ENCODE data around the gene PAK3.

The PAK3 gene

DNA sequence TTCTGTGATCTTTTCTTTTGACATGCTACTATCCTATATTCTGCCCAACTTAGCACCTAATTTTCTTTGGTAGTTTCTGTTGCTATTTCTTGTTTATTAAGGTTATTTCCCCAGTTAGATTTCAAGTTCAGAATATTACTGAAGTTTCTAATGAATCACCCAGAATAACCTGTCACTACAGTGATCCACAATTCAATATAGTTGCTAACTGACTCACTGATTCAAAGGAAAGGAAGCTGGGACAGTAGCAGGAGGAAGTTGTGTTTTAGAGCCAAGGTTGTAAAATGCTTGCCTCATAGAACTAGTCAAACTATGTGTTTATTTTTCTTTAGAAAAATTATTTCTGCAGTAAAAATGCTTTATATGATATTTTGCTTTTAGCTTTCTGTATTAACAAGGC is 37.4 kb downstream of the PAK3 start:
- DNase-seq: no peak

DNA sequence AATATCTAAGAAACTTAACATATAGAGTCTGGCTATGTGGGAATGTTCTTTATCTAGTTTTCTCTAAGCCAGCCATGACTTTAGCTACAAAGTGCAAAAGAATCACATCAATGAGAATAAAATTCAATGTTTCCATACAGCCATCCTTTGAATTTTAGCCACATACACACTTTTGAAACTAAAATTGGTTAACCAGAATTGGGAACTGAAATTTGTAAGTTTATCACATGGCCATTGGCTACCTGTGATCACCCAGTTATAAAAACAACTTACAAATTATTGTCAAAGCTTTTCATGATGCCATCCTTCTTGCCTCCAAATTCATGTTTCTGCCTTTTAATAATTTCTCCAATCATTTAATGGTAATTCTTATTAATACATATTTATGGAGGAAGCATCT is 49.9 kb downstream of the PAK3 start:
- DNase-seq: no peak

DNA sequence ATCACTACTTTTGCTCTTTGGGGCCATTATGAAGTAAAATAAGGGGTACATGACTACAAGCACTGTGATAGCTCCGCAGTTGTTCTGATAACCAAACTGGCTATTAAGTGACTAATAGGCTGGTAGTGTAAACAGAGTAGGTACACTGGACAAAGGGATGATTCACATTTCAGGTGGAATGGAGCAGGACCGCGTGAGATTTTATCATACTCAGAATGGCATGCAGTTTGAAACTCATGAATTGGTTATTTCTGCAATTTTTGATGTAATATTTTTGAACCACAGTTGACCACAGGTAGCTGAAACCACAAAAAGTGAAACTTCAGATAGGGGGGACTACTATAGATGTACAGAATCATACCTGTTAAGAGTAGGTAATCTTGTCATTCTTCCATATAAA is 55.8 kb downstream of the PAK3 start:
- DNase-seq: no peak

DNA sequence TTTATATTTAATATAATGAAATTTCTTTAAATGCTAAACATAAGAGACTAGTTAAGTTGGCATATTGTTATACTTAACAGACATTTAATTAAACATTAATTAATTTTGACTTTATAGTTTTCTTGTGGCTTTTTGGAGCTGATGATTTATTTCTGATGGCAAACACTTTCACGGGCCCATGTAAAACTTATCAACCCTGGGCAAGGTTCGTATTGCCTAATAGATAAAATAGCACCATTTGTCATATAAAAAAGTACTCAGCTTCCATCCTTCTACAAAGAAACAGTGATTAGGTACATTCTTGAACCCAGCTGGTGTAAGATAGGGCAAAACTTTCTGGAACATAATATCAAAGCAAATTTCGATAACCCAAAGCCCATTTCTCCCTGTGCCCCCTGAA is 63.2 kb downstream of the PAK3 start:
- no peak for DNase-seq

DNA sequence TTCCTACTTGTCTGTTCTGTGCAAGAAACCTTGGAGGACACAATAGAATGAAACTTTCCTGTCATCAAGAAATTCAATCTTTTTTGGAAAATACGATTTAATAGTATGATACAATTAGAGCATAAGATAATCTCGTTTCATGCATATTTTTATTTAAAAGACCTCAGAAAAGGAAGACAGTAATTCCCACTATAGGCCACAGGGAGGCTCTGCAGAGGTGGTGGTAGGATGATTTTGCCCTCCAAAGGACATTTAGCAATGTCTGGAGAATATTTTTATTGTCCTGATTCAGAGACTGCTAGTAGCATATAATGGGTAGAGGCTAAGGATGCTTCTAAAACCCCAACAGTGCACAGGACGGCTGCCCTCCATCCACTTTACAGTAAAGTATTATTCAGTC is 68.7 kb downstream of the PAK3 start:
- no peak for DNase-seq

DNA sequence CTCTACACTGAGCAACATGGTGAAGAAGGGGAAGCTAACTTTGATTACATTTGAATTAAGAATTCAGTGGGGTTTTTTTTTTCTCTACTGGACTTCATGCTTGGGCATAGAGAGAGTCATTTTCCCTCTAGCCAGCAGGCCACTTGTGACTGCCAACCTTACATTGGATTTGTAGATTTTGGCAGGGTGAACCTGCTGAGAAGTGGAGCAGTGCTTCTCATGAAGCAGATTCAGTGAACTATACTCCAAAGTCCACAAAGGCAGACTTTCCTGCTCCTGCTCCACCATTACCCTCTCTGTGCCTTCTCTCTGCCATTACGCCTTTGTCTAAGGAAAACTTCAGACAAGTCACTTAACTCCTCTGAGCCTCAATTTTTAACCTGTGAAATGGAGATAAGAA is 69.9 kb downstream of the PAK3 start:
- DNase-seq: no peak

DNA sequence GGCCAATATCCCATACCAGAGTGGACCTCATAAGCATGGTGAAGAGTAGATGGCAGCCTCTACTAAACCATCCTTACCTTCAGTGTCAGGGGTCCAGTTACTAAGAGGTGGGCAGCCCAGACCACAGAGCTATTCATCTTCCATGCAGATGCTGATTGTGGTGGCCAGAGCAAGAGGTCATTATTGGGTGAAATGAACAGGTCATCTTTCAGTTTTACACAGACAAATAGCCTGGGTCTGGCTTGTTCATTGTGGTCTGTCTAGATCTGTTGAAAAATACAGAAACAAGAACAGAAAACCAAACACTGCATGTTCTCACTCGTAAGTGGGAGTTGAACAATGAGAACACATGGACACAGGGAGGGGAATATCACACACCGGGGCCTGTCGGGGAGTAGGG is 71.3 kb downstream of the PAK3 start:
- DNase-seq: no peak

DNA sequence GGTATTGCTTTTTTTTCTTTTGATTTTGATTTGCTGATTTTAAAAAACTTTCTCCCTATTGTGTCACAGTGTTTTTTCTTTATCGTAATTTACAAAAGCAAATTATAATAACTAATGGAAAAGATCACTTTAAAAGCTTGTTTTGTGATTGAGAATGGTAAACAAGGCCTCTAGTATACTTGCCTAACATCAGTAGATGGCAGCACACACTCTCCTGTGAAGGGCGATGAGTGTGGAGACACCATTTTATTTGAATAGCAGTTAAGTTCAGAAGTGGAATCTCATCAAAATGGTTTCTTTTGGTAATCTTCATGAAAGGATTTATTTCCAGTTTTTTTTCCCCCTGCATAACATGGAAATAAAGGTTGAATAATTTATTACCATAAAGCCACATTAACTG is 72.3 kb downstream of the PAK3 start:
- DNase-seq: no peak

DNA sequence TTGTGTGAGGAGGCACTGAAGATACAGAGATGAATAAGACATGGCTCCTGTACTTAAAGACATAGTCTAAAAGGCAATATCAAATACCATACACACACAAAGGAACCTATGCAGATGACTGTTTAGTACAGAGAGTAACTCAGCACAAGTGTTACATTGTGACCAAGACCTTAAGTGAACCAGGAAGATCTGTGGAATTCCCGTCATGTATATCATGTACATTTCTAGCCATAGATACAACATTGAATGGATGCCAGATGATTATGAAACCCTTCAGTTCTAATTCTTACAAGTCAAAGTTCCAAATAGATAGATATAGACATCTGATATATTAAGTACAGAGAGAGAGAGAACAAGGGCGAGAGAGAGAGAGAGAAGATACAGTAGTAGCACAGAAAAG is 73.2 kb downstream of the PAK3 start:
- DNase-seq: no peak

DNA sequence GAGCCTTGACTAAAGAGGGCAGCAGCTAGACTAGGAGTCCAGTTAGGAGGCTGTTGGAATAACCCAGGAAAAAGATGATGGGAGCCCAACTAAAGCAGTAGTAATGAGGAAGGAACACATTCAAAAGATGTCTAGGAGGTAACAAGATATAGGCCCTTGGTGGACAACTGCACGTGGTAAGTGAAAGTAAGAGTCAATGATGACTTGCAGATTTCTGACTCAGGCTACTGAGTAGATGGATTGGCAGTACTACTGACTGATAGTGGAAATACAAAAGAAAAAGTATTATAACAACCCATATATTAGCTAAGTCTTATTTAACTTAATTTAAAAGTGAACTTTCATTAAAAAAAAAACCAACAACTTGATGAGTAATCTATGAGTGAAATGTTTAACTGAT is 74.0 kb downstream of the PAK3 start:
- DNase-seq: no peak

DNA sequence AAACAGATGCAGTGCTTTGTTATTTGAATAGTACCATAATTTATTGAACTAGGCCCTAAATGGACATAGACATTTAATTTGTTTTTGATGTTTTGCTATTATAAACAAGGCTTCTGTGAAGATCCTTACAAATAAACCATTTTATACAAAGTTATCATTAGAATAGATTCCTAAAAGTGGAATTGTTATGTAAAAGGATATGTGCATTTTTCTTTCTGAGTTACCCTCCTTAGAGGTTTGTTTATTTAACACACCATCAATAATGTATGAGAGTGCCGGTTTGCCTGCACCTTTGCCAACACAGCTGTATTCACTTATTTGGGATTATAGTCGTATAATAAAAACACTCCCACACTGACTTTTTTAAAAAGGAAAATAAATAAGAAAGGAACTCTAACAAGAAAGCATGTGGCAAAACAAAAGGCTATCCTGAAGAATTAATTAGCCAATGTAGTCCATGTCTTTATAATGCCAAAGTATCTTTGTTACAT is 84.8 kb downstream of the PAK3 start:
- no peak for DNase-seq

DNA sequence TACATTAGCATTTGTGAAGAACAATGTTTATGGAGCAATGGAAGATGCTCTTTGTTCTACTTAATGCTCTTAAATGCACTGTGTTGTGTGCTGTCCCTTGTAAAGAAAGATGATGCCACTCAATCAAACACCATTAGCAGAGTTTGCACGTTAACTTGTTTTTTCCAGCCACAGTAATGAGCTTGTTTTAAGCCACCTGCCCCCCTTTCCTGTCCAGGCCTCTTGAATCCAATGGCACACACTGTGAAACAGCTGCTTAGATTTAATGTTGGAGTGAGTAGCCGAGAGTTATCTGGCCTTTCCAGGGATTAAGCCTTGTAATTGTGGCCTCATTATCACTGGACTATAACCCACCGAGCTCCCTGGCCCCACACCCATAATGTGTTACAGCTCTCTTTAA is 86.0 kb downstream of the PAK3 start:
- DNase-seq: no peak

DNA sequence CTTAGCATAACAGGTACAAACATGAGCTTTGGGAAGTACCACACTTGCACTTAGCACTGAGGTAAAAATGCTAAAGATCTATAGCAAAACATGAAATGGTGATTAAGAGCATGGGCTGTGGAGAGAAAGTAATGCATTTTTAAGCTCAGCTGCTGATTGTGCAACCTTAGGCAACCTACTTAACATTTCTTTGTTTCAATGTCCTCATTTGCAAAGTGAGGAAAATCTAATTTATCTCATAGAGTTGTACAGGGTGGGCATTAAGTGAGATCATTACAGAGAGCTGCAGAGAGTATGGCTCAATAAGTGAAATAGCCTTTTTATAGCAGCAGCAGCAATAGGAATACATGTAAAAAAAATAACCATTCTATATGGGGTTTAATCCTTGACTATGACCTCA is 87.0 kb downstream of the PAK3 start:
- DNase-seq: no peak

DNA sequence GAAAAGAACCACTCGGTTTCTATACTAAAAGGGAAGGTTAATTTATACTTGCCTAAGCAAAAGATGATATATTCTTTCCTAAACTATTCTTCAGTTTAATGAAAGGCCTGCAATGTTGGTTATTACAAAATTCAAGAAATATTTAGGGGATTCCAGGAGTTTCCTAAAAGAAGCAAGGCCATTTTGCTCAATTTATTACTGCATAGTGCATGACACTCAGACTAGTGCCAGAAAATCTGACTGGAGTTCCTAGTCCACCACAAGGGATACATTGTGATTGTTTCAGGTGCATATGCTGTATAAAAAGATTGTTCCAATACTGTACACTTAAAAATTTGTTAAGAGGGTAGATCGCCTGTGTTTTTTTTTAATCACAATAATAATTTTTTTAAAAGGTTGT is 95.6 kb downstream of the PAK3 start:
- DNase-seq: no peak

DNA sequence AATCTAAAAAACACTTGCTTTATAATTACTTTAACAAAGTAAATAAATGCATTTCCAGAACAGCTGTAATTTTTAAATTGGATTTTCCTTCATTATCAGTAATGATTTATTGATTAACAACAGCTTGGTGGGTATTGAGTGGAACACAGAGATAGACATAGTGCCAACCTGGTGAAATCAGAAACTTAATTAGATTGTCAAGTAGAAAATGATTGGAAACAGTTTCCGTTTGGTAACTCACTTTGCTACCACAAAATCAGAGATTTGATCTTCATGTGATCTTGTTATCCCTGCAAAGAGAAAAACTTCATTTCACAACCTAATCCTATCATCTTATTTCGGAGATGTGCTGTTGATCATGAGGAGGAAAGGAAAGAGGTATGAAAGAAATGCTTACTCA is 103.5 kb downstream of the PAK3 start:
- no peak for DNase-seq

DNA sequence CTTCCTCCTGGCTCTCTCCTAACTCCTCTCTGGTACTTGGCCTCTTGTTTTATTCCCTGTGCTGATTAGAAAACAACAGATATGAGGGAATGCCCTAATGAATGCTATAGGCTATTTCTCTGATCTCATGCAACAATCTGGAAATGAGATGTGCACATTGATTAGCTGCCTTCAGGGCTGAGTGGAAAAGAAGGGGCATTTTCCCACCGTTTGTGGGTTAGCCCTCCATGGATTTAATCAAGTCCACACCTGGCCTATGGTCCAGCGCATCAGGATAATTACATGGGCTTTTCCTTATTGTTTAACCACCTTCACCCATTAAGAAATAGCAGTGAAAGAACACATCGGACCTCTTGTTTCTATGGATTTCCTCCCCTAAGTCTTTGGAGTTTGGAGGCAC is 104.3 kb downstream of the PAK3 start:
- DNase-seq: no peak

DNA sequence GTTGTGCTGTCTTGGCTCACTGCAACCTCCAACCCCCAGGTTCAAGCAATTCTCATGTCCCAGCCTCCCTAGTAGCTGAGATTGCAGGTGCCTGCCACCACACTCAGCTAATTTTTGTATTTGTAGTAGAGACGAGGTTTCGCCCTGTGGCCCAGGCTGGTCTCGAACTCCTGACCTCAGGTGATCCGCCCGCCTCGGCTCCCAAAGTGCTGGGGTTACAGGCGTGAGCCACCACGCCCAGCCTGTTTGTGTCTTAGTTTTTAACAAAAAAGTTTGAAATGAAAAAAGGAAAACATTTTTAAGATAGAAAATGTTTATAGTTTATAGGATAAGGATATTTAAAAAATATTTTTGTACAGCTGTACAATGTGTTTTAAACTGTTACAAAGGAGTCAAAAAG is 111.9 kb downstream of the PAK3 start:
- DNase-seq: no peak

DNA sequence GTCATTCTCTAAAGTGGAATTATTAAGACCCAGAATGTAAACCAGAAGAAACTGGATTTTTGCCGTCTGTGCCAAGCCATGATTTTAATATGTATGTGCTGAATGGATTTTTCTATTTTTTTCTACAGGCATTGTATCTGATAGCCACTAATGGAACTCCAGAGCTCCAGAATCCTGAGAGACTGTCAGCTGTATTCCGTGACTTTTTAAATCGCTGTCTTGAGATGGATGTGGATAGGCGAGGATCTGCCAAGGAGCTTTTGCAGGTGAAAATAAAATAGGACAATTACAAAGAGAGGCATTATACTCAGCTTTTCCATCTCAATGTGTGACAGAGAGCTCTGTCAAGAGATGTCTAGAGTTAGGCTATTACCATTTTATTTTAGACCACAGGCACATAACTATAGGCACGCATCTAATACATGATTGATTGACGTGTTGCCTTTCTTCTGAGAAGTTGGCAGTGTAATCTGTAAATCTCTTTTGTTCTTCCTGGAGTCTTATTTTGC is 120.4 kb downstream of the PAK3 start:
- DNase-seq: no peak

DNA sequence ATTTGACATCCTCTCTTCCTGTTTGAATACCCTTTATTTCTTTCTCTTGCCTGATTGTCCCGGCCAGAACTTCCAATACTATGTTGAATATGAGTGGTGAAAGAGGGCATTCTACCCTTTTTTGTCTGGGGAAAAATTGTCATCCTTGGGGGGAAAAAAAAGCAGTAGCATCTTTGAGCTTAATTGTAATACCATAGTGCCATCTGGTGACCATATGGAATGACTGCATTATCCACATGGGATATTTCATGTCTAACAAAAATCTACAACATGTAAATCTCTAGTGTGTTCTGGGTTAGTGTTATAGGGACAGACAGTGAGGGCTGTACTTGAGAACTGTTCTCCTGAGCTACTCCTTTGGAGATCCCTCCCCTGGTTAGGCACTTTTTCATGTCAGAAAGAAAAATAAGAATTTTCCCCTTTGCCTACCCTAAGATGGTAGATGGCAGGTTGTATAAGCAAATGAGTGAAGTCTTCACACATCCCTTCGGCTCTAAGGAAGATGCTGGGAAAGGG is 148.3 kb downstream of the PAK3 start:
- DNase-seq: no peak

DNA sequence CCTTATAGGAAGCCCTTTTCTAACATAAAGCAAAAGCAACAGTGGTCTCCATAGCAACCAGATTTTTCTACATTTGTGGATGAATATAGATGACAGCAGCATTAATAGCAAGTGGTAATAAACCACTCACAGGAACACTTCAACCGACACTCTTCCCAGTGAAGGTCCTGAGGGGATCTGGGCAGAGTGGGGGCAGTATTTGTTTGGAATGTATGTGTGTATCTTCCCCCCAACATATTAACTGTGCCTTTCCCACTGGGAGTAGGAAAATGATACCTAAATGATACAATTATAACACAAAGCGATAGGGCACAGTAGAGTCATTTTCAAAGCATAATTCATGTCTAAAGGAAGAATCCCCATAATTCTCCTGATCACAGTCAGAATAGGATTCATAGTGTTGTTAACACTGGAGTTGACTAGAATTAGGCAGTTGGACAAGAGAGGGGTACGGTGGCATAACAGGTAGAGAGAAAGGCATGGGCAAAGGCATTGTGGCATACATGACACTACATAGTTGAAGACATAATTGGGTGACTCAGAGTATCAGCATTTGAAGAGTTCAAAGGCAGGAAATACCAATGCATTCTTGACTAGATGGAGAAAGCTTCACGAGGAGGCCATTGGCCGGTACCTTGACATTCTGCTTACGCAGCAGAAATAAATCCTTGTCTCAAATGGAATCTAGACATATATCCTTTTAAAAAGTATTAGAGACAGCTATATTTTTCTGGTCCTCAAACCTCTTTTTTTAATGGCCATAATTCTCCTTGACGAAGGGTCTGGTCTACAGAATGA is 159.1 kb downstream of the PAK3 start:
- DNase-seq: no peak

DNA sequence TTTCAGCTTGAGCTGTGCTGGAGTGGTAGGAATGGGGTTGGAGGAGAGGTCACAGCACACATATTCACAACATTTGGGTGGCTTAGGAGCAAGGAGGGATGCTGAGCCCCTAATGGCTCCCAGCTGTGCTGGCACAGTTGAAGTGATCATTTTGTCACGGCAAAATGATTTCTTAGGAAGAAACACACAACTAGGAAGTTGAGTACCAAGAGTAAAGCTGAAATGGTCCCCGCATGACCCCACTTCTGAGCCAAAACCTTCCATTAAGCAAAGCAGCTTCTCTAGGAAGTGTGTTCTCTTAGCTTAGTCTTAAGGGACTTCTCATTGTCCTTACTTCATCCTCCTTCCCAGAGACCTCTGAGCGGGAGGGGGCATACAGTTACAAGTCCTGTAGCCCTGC is 161.7 kb downstream of the PAK3 start:
- DNase-seq: no peak

DNA sequence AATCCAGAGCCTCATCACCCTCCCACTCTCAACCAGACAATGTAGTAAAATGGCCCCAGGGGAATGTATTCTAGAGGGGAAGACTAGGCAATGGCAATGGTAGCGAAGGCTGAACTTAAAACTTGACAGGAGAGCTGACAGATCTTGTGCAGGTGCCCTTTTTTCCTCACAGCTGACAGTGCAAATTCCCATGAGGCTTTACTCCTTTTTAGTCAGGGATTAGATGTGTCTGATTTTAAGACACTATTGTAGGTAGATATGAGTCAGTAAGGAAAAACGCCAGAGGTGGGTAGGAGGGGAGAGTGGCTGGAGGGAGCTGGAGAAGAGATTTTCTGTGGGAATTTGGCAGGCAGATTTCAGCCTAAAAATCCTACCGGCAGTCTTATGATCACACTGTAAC is 163.6 kb downstream of the PAK3 start:
- DNase-seq: no peak

DNA sequence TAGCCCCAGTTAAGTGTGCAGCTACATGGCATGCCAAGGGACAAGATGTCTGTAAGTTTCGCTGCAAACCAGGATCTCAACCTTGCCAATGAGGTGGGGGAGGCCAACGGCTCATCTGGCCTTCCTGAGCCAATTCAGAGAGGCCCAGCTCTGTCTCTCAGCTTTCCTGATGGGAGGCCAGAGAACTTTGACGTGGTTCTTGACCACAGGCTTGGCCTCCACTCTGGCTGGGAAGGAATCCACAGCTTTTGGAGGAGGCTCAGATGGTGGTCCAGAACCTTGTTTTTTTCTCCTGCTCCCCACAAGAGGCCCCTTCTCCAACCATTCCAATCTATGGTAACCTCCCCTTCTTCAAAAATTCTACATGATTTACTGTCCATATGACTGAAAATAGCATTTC is 164.5 kb downstream of the PAK3 start:
- no peak for DNase-seq

DNA sequence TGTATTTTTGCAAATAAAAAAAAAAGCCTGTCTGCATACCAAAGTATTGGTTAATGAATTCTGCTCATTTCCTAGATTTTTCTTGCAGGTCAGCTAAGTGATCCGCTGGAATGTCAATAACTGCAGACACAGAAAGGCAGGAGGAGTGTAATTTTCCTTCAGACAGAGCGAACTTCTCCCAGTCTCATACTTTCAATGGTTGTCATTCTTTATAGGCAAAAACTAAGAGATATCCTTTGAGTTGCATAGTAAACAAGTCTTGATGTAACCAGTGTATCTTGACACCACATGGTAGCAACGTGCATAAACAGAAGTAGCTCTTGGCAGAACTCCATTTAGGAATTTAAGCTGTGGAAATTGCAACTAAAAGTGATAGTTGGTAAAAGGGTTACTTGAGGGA is 166.1 kb downstream of the PAK3 start:
- no peak for DNase-seq

DNA sequence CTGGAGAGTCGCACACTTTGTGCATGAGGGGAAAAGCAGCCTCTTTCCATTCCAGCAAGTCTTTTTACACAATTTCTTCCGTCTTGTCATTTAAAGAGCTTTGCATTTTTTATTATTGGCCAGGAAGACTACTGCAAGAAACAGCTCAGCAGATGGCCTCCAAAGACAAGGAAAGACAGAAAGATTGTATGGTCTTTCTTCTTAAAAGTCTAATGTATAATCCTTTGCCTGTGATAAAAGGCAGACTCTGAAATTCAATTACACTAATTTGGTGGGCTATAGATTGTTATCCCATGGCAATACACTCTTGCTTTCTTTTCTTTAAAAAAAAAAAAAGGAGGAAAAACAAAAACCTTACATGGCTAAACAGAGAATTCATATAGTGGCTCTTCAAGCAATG is 168.4 kb downstream of the PAK3 start:
- no peak for DNase-seq
